IMR-90 (cell line): ENCODE measurements around the gene RUNDC1. TPM values are rescaled to one million over a fixed set of nuclear protein-coding genes. Genes with fewer than 3 reads are reported as not detected.

Experiments
- ATAC-seq: fragments of 200-7000 bp; cut with Tn5 transposase; 2 replicates; pipeline ENCODE4 v1.9.1; 2020; ENCODE audit warnings: low read depth, mild to moderate bottlenecking, moderate library complexity
- BruUV-seq: library from RNA; stranded (reverse); fragments of 400-500 nt; replicated peaks from 2 replicates; lab custom pipeline; 2021; lab: Mats Ljungman, UMichigan
- CTCF ChIA-PET: fragments of 300-600 bp; formaldehyde crosslinking; extraction: SDS; loops from one replicate; lab custom pipeline; 2021; ENCODE audit warnings: antibody characterized with exemption; lab: Yijun Ruan, JAX
- POLR2A ChIA-PET: fragments of 300-600 bp; sonication (Branson Sonifier 250); formaldehyde crosslinking; loops from one replicate; lab custom pipeline; 2022; ENCODE audit warnings: antibody characterized with exemption; ENCODE audit not compliant: unreplicated experiment; lab: Charles Lee
- DNase-seq: peaks from one replicate; pipeline ENCODE4 v3.0.0; 2013
- H2AFZ ChIP-seq: replicated peaks from 2 replicates; pipeline ENCODE3; 2013; ENCODE audit warnings: low read length, mild to moderate bottlenecking; ENCODE audit not compliant: poor library complexity
- H2AK5ac ChIP-seq: 2 replicates; pipeline ENCODE4 v1.6.1; 2013; ENCODE audit warnings: low read depth, low read length, inconsistent platforms
- H2AK9ac ChIP-seq: replicated peaks from 2 replicates; pipeline ENCODE3; 2013; ENCODE audit warnings: mild to moderate bottlenecking, low read depth, low read length, moderate library complexity; ENCODE audit not compliant: poor library complexity
- H2BK120ac ChIP-seq: 2 replicates; pipeline ENCODE4 v1.6.1; 2013; ENCODE audit warnings: low read depth, low read length, inconsistent platforms
- H2BK15ac ChIP-seq: 3 replicates; pipeline ENCODE4 v1.6.1; 2013; ENCODE audit warnings: low read depth, low read length, inconsistent platforms
- H2BK20ac ChIP-seq: 2 replicates; pipeline ENCODE4 v1.6.1; 2013; ENCODE audit warnings: low read depth, mild to moderate bottlenecking, inconsistent platforms, low read length, moderate library complexity
- H2BK5ac ChIP-seq: 2 replicates; pipeline ENCODE4 v1.6.1; 2013; ENCODE audit warnings: mild to moderate bottlenecking, low read depth, low read length, inconsistent platforms; ENCODE audit not compliant: poor library complexity, severe bottlenecking
- H3K14ac ChIP-seq: replicated peaks from 2 replicates; pipeline ENCODE4 v1.6.1; 2013; ENCODE audit warnings: low read depth, low read length, inconsistent platforms
- H3K18ac ChIP-seq: 2 replicates; pipeline ENCODE4 v1.6.1; 2013; ENCODE audit warnings: low read depth, low read length, control low read depth
- H3K23ac ChIP-seq: 2 replicates; pipeline ENCODE4 v1.6.1; 2013; ENCODE audit warnings: low read depth, low read length, inconsistent platforms
- H3K27ac ChIP-seq: 2 replicates; pipeline ENCODE4 v1.5.1; 2013; ENCODE audit warnings: mild to moderate bottlenecking, control low read depth, low read length; ENCODE audit not compliant: insufficient read depth
- H3K27me3 ChIP-seq: 2 replicates; pipeline ENCODE4 v1.6.1; 2013; ENCODE audit warnings: low read length; ENCODE audit not compliant: control insufficient read depth, insufficient read depth
- H3K36me3 ChIP-seq: 2 replicates; pipeline ENCODE4 v1.6.1; 2013; ENCODE audit warnings: low read length, mixed read lengths; ENCODE audit not compliant: control insufficient read depth, insufficient read depth
- H3K4ac ChIP-seq: 2 replicates; pipeline ENCODE4 v1.6.1; 2013; ENCODE audit warnings: low read depth, low read length, inconsistent platforms
- H3K4me1 ChIP-seq: 2 replicates; pipeline ENCODE4 v1.6.1; 2013; ENCODE audit warnings: low read length, mixed read lengths; ENCODE audit not compliant: control insufficient read depth, insufficient read depth
- H3K4me2 ChIP-seq: 2 replicates; pipeline ENCODE4 v1.6.1; 2013; ENCODE audit warnings: low read depth, mild to moderate bottlenecking, control low read depth, low read length, moderate library complexity
- H3K4me3 ChIP-seq: 2 replicates; pipeline ENCODE4 v1.5.1; 2013; ENCODE audit warnings: low read depth, mild to moderate bottlenecking, control low read depth, low read length, moderate library complexity; ENCODE audit not compliant: insufficient read depth
- H3K56ac ChIP-seq: 2 replicates; pipeline ENCODE4 v1.6.1; 2013; ENCODE audit warnings: low read length, inconsistent platforms; ENCODE audit not compliant: insufficient read depth; ENCODE audit errors: extremely low read depth
- H3K79me1 ChIP-seq, 2 experiments: 2 replicates each; pipeline ENCODE4 v1.6.1; 2013; ENCODE audit warnings: low read length in 2 of 2, inconsistent platforms in 1 of 2, low read depth in 1 of 2
- H3K9ac ChIP-seq: 2 replicates; pipeline ENCODE4 v1.6.1; 2013; ENCODE audit warnings: low read depth, low read length, control low read depth
- H3K9me1 ChIP-seq: 2 replicates; pipeline ENCODE4 v1.6.1; 2013; ENCODE audit warnings: low read length, inconsistent platforms; ENCODE audit not compliant: insufficient read depth
- H3K9me3 ChIP-seq: 2 replicates; pipeline ENCODE4 v1.6.1; 2013; ENCODE audit warnings: low read length; ENCODE audit not compliant: control insufficient read depth, insufficient read depth
- H4K20me1 ChIP-seq: 2 replicates; pipeline ENCODE4 v1.6.1; 2013; ENCODE audit warnings: low read length, inconsistent platforms; ENCODE audit not compliant: insufficient read depth
- H4K5ac ChIP-seq: 2 replicates; pipeline ENCODE4 v1.6.1; 2013; ENCODE audit warnings: mild to moderate bottlenecking, low read depth, low read length, control low read depth
- H4K8ac ChIP-seq, 2 experiments: 2 replicates each; pipeline ENCODE4 v1.6.1; 2013; ENCODE audit warnings: low read depth in 2 of 2, low read length in 2 of 2, control low read depth in 1 of 2, inconsistent platforms in 1 of 2
- H4K91ac ChIP-seq: 2 replicates; pipeline ENCODE4 v1.6.1; 2013; ENCODE audit warnings: low read depth, low read length, inconsistent platforms; ENCODE audit not compliant: insufficient read depth
- BHLHE40 ChIP-seq: fragments of 150-350 bp; IDR thresholded peaks from 2 replicates; pipeline ENCODE4 v1.6.1; 2016; ENCODE audit warnings: mild to moderate bottlenecking, low read depth, low read length
- CHD1 ChIP-seq: IDR thresholded peaks from 2 replicates; pipeline ENCODE4 v1.6.1; 2012; ENCODE audit warnings: low read depth, low read length, improper control_type of control experiment
- CTCF ChIP-seq: conservative IDR thresholded peaks from 2 replicates; pipeline ENCODE4 v1.5.1; 2012; ENCODE audit warnings: mild to moderate bottlenecking, low read depth, low read length, improper control_type of control experiment
- FOS ChIP-seq: fragments of 150-350 bp; IDR thresholded peaks from 2 replicates; pipeline ENCODE4 v1.6.1; 2016; ENCODE audit warnings: low read depth, low read length
- MAFK ChIP-seq: IDR thresholded peaks from 2 replicates; pipeline ENCODE4 v1.6.1; 2012; ENCODE audit warnings: low read depth, low read length, improper control_type of control experiment
- MAZ ChIP-seq: IDR thresholded peaks from 2 replicates; pipeline ENCODE4 v1.6.1; 2012; ENCODE audit warnings: low read depth, mild to moderate bottlenecking, low read length, improper control_type of control experiment, moderate library complexity, borderline replicate concordance
- MXI1 ChIP-seq: IDR thresholded peaks from 2 replicates; pipeline ENCODE4 v1.6.1; 2012; ENCODE audit warnings: low read depth, mild to moderate bottlenecking, low read length, moderate library complexity, borderline replicate concordance
- RAD21 ChIP-seq: IDR thresholded peaks from 2 replicates; pipeline ENCODE4 v1.6.1; 2012; ENCODE audit warnings: low read length, improper control_type of control experiment
- RCOR1 ChIP-seq: IDR thresholded peaks from 2 replicates; pipeline ENCODE4 v1.6.1; 2012; ENCODE audit warnings: mild to moderate bottlenecking, low read length, improper control_type of control experiment; ENCODE audit not compliant: insufficient replicate concordance
- USF2 ChIP-seq: fragments of 150-350 bp; IDR thresholded peaks from 2 replicates; pipeline ENCODE4 v1.6.1; 2017; ENCODE audit warnings: mild to moderate bottlenecking, antibody characterized with exemption, low read length, low read depth
- WGBS, 2 experiments: methylation state at CpG; one replicate each; pipeline versions ENCODE4 v1.1.5 to v1.1.7; 2013; ENCODE audit warnings: missing lambda C conversion rate in 2 of 2; ENCODE audit not compliant: insufficient read length in 1 of 2; ENCODE audit errors: extremely low coverage in 2 of 2; 5-methylcytosine and 5-hydroxymethylcytosine counted together
- dilution Hi-C: fragments of 300-500 bp; cut with HindIII; formaldehyde crosslinking; loops from one replicate; pipeline ENCODE4 v1.14.3; 2018; ENCODE audit warnings: low sequenced_read_pairs; ENCODE audit not compliant: unreplicated experiment
- in situ Hi-C: fragments of 300-500 bp; cut with MboI; formaldehyde crosslinking; loops from 3 replicates; pipeline ENCODE4 v1.14.3; 2019; ENCODE audit warnings: low sequenced_read_pairs, inconsistent platforms, mixed read lengths
- intact Hi-C: fragments of 100-400 bp; cut with micrococcal nuclease; formaldehyde crosslinking; loops from 2 replicates; pipeline ENCODE4 v1.10.0; 2022
- polyA plus RNA-seq, 3 experiments: library from polyadenylated mRNA; depleted of rRNA; stranded (reverse); fragments of >200 nt; gene quantifications; 2 replicates each; pipeline ENCODE4 v1.2.3, GENCODE V29; 2012; ENCODE audit warnings: low replicate concordance in 1 of 3
- total RNA-seq: library from RNA; depleted of rRNA; stranded (reverse); fragments of >200 nt; gene quantifications from 2 replicates; pipeline ENCODE4 v1.2.3, GENCODE V29; 2012

The RUNDC1 gene
- total and polyA plus RNA-seq, 2 of the 4 experiments (the other 2 are of a cell fraction): 7.0 to 7.9 TPM

- Histone ChIP-seq H3K4me2 (no peak overlapping the region), H2BK20ac (no peak overlapping the region), H3K9me3 (no peaks in the 10 kb centered on the region), H3K18ac (no peak overlapping the region), H3K36me3 (peaks cover 45% of the 10 kb centered on the region), H2BK5ac (no peak overlapping the region), H2AFZ (no peak overlapping the region), H3K4ac (no peak overlapping the region), H4K91ac (no peak overlapping the region), H2BK120ac (no peak overlapping the region), H4K8ac (no peak overlapping the region), H3K4me1 (peaks cover 5% of the 10 kb centered on the region), H3K9me1 (0 out of 2 replicates have a peak, but pooled peaks cover 5% of the 10 kb centered on the region), H3K23ac (no peak overlapping the region), H3K27ac (no peak overlapping the region), H3K4me3 (no peak overlapping the region), H3K27me3 (no peaks in the 10 kb centered on the region), H3K56ac (no peak overlapping the region), H2AK9ac (no peak overlapping the region), H2AK5ac (no peak overlapping the region), H4K20me1 (peaks cover 36% of the 10 kb centered on the region), H2BK15ac (no peak overlapping the region), H3K9ac (no peak overlapping the region), H4K5ac (no peak overlapping the region), H3K79me1 (peaks cover 0 to 4% of the 10 kb centered on the region in 2 experiments; a peak in 1 of 4 replicates), H3K14ac (no peak overlapping the region)
- ChIA-PET POLR2A (no interaction called here), CTCF (no interaction called here)
- DNase-seq (no peak), ATAC-seq (no peak)
- intact Hi-C loops: no loop called here
- TF ChIP-seq CTCF (no peak), USF2 (no peak), MAZ (no peak), MXI1 (no peak), RAD21 (no peak), FOS (no peak), MAFK (no peak), CHD1 (no peak), BHLHE40 (no peak), RCOR1 (no peak)
- no TSS peak for BruUV-seq
- 100% methylated on average over 1 of the region's 1 CpG; no CpG with 5 or more reads in 1 of the 2 experiments for WGBS, 2 experiments
- in situ Hi-C loops: loop anchor here (25.0 kb wide), 1 partner anchor 109 kb away; no protein-coding TSS in a partner anchor
- dilution Hi-C loops: no loop called here
These were observed 26.7 kb upstream of the RUNDC1 start for GRCh38 chr17:42953669-42954068.
